SU-DHL-6 (cell line): ENCODE results near the gene GSE1.

Source experiments
- H2AFZ ChIP-seq: fragments of 200-600 bp; sonication (generic); 2 replicates; pipeline ENCODE4 v1.6.1; 2014; ENCODE audit warnings: low read depth, mild to moderate bottlenecking, moderate library complexity, mixed read lengths, antibody characterized with exemption, low read length; ENCODE audit not compliant: severe bottlenecking
- H3F3A ChIP-seq: fragments of 200-600 bp; shearing (Covaris generic); 2 replicates; pipeline ENCODE4 v1.6.0; 2016; ENCODE audit warnings: antibody characterized with exemption, mild to moderate bottlenecking; ENCODE audit not compliant: insufficient read depth
- H3K27ac ChIP-seq: fragments of 200-600 bp; sonication (generic); 2 replicates; pipeline ENCODE4 v1.5.1; 2016; ENCODE audit warnings: low read depth, mild to moderate bottlenecking, low read length, moderate library complexity, mixed read lengths
- H3K27me3 ChIP-seq: fragments of 200-600 bp; sonication (generic), shearing (Covaris generic); 2 replicates; pipeline ENCODE4 v1.6.0; 2014; ENCODE audit warnings: mild to moderate bottlenecking, low read length
- H3K36me3 ChIP-seq: fragments of 200-600 bp; sonication (generic); 2 replicates; pipeline ENCODE4 v1.6.1; 2014; ENCODE audit warnings: mild to moderate bottlenecking, low read length, mixed read lengths
- H3K4me2 ChIP-seq: fragments of 300-600, 200-600 bp; shearing (Covaris generic), sonication (generic); 2 replicates; pipeline ENCODE4 v1.6.0; 2014; ENCODE audit warnings: low read length, low read depth, mild to moderate bottlenecking; ENCODE audit not compliant: poor library complexity, severe bottlenecking
- H3K4me3 ChIP-seq: fragments of 200-600 bp; sonication (generic); 2 replicates; pipeline ENCODE4 v1.5.1; 2014; ENCODE audit warnings: antibody characterized with exemption, low read length, mild to moderate bottlenecking, mixed read lengths; ENCODE audit not compliant: insufficient read depth, poor library complexity, severe bottlenecking
- H3K79me2 ChIP-seq: fragments of 200-600 bp; sonication (generic); 2 replicates; pipeline ENCODE4 v1.6.1; 2014; ENCODE audit warnings: mild to moderate bottlenecking, low read length, moderate library complexity; ENCODE audit not compliant: insufficient read depth
- H3K9ac ChIP-seq: fragments of 200-600 bp; sonication (generic); 2 replicates; pipeline ENCODE4 v1.7.0; 2014; ENCODE audit warnings: mild to moderate bottlenecking, low read length
- H3K9me2 ChIP-seq: fragments of 200-600 bp; sonication (generic); replicated peaks from 2 replicates; pipeline ENCODE4 v1.6.1; 2014; ENCODE audit warnings: low read length; ENCODE audit not compliant: insufficient read depth
- H3K9me3 ChIP-seq: fragments of 200-600 bp; sonication (generic); 2 replicates; pipeline ENCODE4 v1.6.1; 2014; ENCODE audit warnings: low read length, mixed read lengths; ENCODE audit not compliant: insufficient read depth
- H4K20me1 ChIP-seq: fragments of 200-600 bp; sonication (generic); 2 replicates; pipeline ENCODE4 v1.6.1; 2014; ENCODE audit warnings: low read depth, mild to moderate bottlenecking, antibody characterized with exemption, low read length, moderate library complexity, mixed read lengths
- EZH2phosphoT487 ChIP-seq: fragments of 200-600 bp; sonication (generic), shearing (Covaris generic); conservative IDR thresholded peaks from 2 replicates; pipeline ENCODE4 v1.6.1; 2018; ENCODE audit warnings: mild to moderate bottlenecking, antibody characterized with exemption, low read length, moderate library complexity, mixed read lengths
- TF ChIP-seq, protein P1 (sequence below): fragments of 200-600 bp; sonication (generic); IDR thresholded peaks from one replicate; pipeline ENCODE4 v1.5.1; 2017; ENCODE audit warnings: antibody characterized with exemption, mild to moderate bottlenecking, low read length, moderate library complexity; ENCODE audit not compliant: insufficient read depth, poor library complexity, severe bottlenecking

Gene GSE1

DNA sequence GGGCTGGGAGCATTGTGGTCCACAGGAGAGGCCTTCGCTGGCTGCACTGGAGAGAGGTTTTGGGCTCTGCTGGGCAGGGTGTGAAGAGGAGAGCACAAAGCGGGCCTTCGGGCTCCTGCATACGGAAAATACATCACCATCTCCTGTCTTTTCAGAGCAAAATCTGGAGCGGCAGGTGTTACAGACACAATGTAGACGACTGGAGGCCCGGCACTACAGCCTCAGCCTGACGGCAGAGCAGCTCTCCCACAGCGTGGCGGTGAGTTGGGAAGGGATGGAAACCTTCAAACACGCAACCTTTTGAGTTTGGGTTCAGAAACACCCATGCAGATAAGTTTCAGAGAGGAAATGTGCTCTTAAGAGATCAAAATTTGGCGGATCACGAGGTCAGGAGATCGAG lies 57.7 kb downstream of the GSE1 start:
- Histone ChIP-seq H3K27ac (no peak overlapping the region), H3K9ac (no peak overlapping the region), H4K20me1 (no peaks in the 10 kb centered on the region), H3K9me3 (no peaks in the 10 kb centered on the region), H2AFZ (no peak overlapping the region), H3K4me3 (no peak overlapping the region), H3K36me3 (peaks cover 6% of the 10 kb centered on the region), H3F3A (no peaks in the 10 kb centered on the region), H3K4me2 (no peak overlapping the region), H3K79me2 (no peaks in the 10 kb centered on the region), H3K9me2 (no peaks in the 10 kb centered on the region), H3K27me3 (no peaks in the 10 kb centered on the region)
- TF ChIP-seq, protein P1, sequence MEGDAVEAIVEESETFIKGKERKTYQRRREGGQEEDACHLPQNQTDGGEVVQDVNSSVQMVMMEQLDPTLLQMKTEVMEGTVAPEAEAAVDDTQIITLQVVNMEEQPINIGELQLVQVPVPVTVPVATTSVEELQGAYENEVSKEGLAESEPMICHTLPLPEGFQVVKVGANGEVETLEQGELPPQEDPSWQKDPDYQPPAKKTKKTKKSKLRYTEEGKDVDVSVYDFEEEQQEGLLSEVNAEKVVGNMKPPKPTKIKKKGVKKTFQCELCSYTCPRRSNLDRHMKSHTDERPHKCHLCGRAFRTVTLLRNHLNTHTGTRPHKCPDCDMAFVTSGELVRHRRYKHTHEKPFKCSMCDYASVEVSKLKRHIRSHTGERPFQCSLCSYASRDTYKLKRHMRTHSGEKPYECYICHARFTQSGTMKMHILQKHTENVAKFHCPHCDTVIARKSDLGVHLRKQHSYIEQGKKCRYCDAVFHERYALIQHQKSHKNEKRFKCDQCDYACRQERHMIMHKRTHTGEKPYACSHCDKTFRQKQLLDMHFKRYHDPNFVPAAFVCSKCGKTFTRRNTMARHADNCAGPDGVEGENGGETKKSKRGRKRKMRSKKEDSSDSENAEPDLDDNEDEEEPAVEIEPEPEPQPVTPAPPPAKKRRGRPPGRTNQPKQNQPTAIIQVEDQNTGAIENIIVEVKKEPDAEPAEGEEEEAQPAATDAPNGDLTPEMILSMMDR: no peak
- TF ChIP-seq EZH2phosphoT487: no peak

DNA sequence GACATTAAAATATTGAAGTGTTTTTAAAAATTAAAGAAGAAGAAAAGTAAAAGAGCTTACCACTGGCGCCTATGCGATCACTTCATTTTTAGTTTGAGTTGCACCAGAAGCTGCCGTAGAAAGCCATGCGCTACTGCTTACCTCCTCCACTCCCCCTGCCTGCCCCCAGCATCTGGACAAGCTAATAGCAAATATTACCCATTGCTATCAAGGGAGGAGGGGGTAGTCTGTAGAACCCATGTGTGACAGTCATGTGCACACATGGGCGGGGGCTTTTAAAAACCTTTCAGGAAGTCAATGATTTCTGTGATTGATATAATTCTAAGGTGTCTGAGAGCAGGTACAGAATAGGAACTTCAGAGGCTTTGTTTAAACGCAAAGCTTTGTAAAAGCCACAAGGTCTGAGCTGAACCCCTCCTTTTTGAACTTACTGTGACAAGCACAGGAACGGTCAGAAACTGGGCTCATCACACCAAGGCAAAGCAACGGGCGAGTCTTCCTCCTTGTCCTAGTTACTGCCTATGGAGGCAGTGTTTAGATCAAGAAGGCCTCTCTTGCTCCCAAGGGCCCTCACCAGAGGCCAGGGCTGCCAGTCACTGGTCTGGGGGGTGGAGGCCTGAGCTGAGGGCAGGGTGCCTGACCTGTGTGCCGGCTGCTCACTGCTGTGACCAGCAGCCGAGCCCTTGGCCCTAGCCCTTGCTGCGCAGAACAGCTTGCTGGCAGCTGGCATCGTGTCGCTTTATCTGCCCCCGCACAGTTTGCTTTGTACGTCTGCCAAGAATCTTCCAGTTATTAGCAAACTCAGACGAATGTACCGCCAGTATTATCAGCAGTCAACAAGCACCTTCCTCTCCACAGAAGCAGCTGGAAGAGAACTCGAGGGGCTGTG lies 60.7 kb downstream of the GSE1 start:
- no peaks in the 10 kb centered on the region for H3K27me3 ChIP-seq
- no peak overlapping the region for H3K4me2 ChIP-seq
- H3K4me3 ChIP-seq: no peak overlapping the region
- TF ChIP-seq, protein P1: no peak
- no peak for TF ChIP-seq EZH2phosphoT487
- H3K79me2 ChIP-seq: no peaks in the 10 kb centered on the region
- H3K36me3 ChIP-seq: peaks cover 18% of the 10 kb centered on the region
- no peak overlapping the region for H2AFZ ChIP-seq
- H4K20me1 ChIP-seq: no peaks in the 10 kb centered on the region; the same call in 1 of the 2 replicates
- no peak overlapping the region for H3K9ac ChIP-seq
- H3K27ac ChIP-seq: no peak overlapping the region
- H3F3A ChIP-seq: no peaks in the 10 kb centered on the region
- H3K9me3 ChIP-seq: no peaks in the 10 kb centered on the region
- no peaks in the 10 kb centered on the region for H3K9me2 ChIP-seq

DNA sequence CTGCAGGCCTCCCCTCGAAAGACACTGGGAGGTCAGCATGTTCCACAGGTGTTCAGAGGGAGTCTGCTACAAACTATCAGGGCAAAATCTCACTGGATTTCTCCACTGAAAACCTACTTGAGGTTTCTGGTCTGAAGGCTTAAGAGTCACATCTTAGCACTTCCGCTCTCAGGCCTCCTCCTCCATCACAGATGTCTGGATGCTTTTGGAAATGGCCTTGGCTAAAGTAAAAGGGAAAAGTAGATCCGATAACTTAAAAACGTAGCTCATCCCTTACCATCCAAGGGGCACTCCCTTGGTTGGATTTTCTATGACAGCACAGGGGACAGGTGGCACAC lies 61.3 kb downstream of the GSE1 start:
- H3K9me2 ChIP-seq: no peaks in the 10 kb centered on the region
- no peak overlapping the region for H2AFZ ChIP-seq
- TF ChIP-seq, protein P1: no peak
- no peak for TF ChIP-seq EZH2phosphoT487
- H3K27me3 ChIP-seq: no peaks in the 10 kb centered on the region
- H3K36me3 ChIP-seq: peaks cover 21% of the 10 kb centered on the region
- H3K4me3 ChIP-seq: no peak overlapping the region
- no peak overlapping the region for H3K4me2 ChIP-seq
- H3F3A ChIP-seq: no peaks in the 10 kb centered on the region
- no peaks in the 10 kb centered on the region for H3K79me2 ChIP-seq
- no peaks in the 10 kb centered on the region; the same call in 1 of the 2 replicates for H4K20me1 ChIP-seq
- no peak overlapping the region for H3K9ac ChIP-seq
- no peak overlapping the region for H3K27ac ChIP-seq
- no peaks in the 10 kb centered on the region for H3K9me3 ChIP-seq
